ENCODE measurements around the gene CFAP77.

DNA sequence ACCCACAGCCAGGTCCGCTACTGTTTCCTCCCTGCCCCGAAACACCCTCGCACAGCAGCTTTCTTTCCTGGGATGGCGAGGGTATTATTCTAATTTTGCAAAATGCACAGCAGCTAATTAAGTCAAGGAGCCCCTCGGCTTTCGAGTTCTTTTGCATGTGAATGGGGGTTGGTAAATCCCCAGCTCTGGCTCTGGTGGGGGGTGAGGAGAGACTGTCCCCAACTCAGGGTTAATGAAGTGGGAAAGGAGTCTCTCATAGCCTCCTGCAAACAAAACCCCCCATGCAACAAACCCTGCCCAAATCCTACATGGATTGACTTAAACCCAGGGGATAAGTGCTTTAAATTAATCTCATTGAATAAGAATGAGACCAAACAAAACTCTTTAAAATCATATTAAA, 181.2 kb downstream of the CFAP77 start:
- TF ChIP-seq, protein P1, sequence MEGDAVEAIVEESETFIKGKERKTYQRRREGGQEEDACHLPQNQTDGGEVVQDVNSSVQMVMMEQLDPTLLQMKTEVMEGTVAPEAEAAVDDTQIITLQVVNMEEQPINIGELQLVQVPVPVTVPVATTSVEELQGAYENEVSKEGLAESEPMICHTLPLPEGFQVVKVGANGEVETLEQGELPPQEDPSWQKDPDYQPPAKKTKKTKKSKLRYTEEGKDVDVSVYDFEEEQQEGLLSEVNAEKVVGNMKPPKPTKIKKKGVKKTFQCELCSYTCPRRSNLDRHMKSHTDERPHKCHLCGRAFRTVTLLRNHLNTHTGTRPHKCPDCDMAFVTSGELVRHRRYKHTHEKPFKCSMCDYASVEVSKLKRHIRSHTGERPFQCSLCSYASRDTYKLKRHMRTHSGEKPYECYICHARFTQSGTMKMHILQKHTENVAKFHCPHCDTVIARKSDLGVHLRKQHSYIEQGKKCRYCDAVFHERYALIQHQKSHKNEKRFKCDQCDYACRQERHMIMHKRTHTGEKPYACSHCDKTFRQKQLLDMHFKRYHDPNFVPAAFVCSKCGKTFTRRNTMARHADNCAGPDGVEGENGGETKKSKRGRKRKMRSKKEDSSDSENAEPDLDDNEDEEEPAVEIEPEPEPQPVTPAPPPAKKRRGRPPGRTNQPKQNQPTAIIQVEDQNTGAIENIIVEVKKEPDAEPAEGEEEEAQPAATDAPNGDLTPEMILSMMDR (IDR thresholded peaks at IDR 0.05) = no peak
- no peak for TF ChIP-seq ZFX (IDR thresholded peaks at IDR 0.05; ENCODE audit: borderline replicate concordance)

Measured in 22Rv1 (cell line).